Ovary (tissue), 3 donors: ENCODE data around the gene NT5DC2.

Experiments
- POLR2A ChIP-seq: fragments of 450-650 bp; IDR thresholded peaks from one replicate; pipeline ENCODE4 v1.6.1; 2017; ENCODE audit warnings: antibody characterized with exemption, mild to moderate bottlenecking, moderate library complexity
- TF ChIP-seq, protein P1 (sequence below), 3 donors: fragments of 450-650 bp in 2 of 3; fragments of 200-600 bp in 1 of 3; IDR thresholded peaks; one replicate each; pipeline versions ENCODE4 v1.5.1 to v1.8.0; 2016 to 2022; ENCODE audit warnings: antibody characterized with exemption in 3 of 3, mild to moderate bottlenecking in 1 of 3
- donor health status: DM: no; HTN: no; CAD: no.

DNA sequence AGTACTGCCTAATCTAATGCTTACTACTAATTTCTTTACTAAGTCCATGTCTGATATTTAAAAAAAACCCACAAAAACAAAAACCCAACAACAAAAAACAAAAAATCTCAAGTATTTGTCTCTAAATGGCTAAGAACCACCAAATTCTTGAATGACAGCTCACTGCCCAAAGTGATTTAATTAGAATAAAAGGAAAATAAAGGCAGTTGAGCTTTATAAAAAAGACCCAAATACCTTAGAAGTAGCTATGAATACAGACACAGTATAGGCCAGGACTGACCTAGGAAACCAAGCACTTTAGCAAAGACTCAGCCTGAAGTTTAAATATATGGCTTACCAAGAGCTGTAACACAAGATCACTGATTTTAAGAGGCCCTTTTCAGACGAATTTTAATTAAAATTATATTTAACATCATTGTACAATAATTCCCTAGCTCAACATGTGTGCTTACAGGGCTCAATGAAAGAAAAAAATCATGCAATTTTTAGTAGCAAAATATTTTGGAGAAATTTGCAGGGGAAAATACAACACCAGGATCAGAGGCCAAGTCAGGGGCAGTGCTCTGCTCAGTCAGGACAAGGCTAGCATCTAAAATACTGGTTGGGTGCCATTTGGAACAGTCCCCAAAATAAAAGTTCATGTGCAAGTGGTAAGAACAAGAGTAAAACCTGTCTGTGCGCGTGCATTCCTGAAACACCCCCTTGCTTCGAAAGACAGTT, 27.5 kb upstream of the NT5DC2 start:
- TF ChIP-seq POLR2A = no peak
- TF ChIP-seq, protein P1, sequence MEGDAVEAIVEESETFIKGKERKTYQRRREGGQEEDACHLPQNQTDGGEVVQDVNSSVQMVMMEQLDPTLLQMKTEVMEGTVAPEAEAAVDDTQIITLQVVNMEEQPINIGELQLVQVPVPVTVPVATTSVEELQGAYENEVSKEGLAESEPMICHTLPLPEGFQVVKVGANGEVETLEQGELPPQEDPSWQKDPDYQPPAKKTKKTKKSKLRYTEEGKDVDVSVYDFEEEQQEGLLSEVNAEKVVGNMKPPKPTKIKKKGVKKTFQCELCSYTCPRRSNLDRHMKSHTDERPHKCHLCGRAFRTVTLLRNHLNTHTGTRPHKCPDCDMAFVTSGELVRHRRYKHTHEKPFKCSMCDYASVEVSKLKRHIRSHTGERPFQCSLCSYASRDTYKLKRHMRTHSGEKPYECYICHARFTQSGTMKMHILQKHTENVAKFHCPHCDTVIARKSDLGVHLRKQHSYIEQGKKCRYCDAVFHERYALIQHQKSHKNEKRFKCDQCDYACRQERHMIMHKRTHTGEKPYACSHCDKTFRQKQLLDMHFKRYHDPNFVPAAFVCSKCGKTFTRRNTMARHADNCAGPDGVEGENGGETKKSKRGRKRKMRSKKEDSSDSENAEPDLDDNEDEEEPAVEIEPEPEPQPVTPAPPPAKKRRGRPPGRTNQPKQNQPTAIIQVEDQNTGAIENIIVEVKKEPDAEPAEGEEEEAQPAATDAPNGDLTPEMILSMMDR (IDR thresholded peaks at IDR 0.05) = no peak
